ENCODE results near the gene ULK4.

The ULK4 gene

GRCh38 chr3:41357271-41357670 lies 604.6 kb downstream of the ULK4 start:
- Histone ChIP-seq H3K9ac (ENCODE audit: low read length) (no peak overlapping the region), H3K36me3 (ENCODE audit: insufficient read depth, low read length) (no peaks in the 10 kb centered on the region), H3K27me3 (ENCODE audit: control insufficient read depth in 1 of 2, insufficient read depth in 2 of 2, low read length in 2 of 2) (no peaks in the 10 kb centered on the region), H3K4me1 (ENCODE audit: insufficient read depth, low read length) (no peaks in the 10 kb centered on the region), H3K9me3 (ENCODE audit: low read length) (no peaks in the 10 kb centered on the region), H3K27ac (ENCODE audit: low read depth, low read length) (no peak overlapping the region), H3K4me3 (ENCODE audit: low read depth in 1 of 2, low read length in 2 of 2) (no peak overlapping the region)

GRCh38 chr3:41356775-41357174 lies 605.1 kb downstream of the ULK4 start:
- H3K36me3 ChIP-seq (ENCODE audit: insufficient read depth, low read length) = no peaks in the 10 kb centered on the region
- H3K9me3 ChIP-seq (ENCODE audit: low read length) = no peaks in the 10 kb centered on the region
- no peak overlapping the region for H3K27ac ChIP-seq (ENCODE audit: low read depth, low read length)
- H3K9ac ChIP-seq (ENCODE audit: low read length) = no peak overlapping the region
- no peaks in the 10 kb centered on the region for H3K27me3 ChIP-seq (ENCODE audit: control insufficient read depth in 1 of 2, insufficient read depth in 2 of 2, low read length in 2 of 2)
- H3K4me3 ChIP-seq (ENCODE audit: low read depth in 1 of 2, low read length in 2 of 2) = no peak overlapping the region
- no peaks in the 10 kb centered on the region for H3K4me1 ChIP-seq (ENCODE audit: insufficient read depth, low read length)

GRCh38 chr3:41352510-41352909 lies 609.4 kb downstream of the ULK4 start:
- Histone ChIP-seq H3K4me1 (ENCODE audit: insufficient read depth, low read length) (no peaks in the 10 kb centered on the region), H3K9me3 (ENCODE audit: low read length) (no peaks in the 10 kb centered on the region), H3K36me3 (ENCODE audit: insufficient read depth, low read length) (no peaks in the 10 kb centered on the region), H3K27ac (ENCODE audit: low read depth, low read length) (no peak overlapping the region), H3K9ac (ENCODE audit: low read length) (no peak overlapping the region), H3K27me3 (ENCODE audit: control insufficient read depth in 1 of 2, insufficient read depth in 2 of 2, low read length in 2 of 2) (no peaks in the 10 kb centered on the region), H3K4me3 (ENCODE audit: low read depth in 1 of 2, low read length in 2 of 2) (no peak overlapping the region)

- H3K9ac ChIP-seq (ENCODE audit: low read length) = no peak overlapping the region
- H3K4me1 ChIP-seq (ENCODE audit: insufficient read depth, low read length) = no peaks in the 10 kb centered on the region
- no peaks in the 10 kb centered on the region for H3K27me3 ChIP-seq (ENCODE audit: control insufficient read depth in 1 of 2, insufficient read depth in 2 of 2, low read length in 2 of 2)
- no peaks in the 10 kb centered on the region for H3K9me3 ChIP-seq (ENCODE audit: low read length)
- H3K27ac ChIP-seq (ENCODE audit: low read depth, low read length) = no peak overlapping the region
- no peak overlapping the region for H3K4me3 ChIP-seq (ENCODE audit: low read depth in 1 of 2, low read length in 2 of 2)
- no peaks in the 10 kb centered on the region for H3K36me3 ChIP-seq (ENCODE audit: insufficient read depth, low read length)
These were observed 611.5 kb downstream of the ULK4 start for GRCh38 chr3:41350441-41350840.

DNA sequence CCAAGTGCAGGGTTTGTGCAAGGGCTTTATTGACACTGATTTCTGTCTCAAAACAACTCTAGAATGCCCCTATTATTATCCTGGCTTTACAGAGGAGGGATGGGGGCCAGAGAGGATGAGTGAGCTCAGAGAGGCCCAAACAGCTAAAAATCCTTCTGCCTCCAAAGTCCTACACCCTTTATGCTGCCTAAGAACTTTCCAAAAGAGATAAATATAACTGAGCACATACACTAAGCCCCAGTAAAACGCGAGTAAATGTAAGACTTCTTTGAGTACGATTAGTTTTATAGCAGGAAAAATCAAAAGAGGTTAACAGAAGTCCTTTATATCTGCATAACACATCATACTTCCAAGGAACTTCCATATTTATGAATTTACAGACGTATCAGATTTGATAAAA lies 613.5 kb downstream of the ULK4 start:
- Histone ChIP-seq H3K27me3 (ENCODE audit: control insufficient read depth in 1 of 2, insufficient read depth in 2 of 2, low read length in 2 of 2) (no peaks in the 10 kb centered on the region), H3K9me3 (ENCODE audit: low read length) (no peaks in the 10 kb centered on the region), H3K27ac (ENCODE audit: low read depth, low read length) (no peak overlapping the region), H3K4me3 (ENCODE audit: low read depth in 1 of 2, low read length in 2 of 2) (no peak overlapping the region), H3K9ac (ENCODE audit: low read length) (no peak overlapping the region), H3K36me3 (ENCODE audit: insufficient read depth, low read length) (no peaks in the 10 kb centered on the region), H3K4me1 (ENCODE audit: insufficient read depth, low read length) (no peaks in the 10 kb centered on the region)

GRCh38 chr3:41346698-41347270 lies 615.1 kb downstream of the ULK4 start:
- H3K4me3 ChIP-seq (ENCODE audit: low read depth in 1 of 2, low read length in 2 of 2) = no peak overlapping the region
- no peak overlapping the region for H3K9ac ChIP-seq (ENCODE audit: low read length)
- no peaks in the 10 kb centered on the region for H3K4me1 ChIP-seq (ENCODE audit: insufficient read depth, low read length)
- H3K27me3 ChIP-seq (ENCODE audit: control insufficient read depth in 1 of 2, insufficient read depth in 2 of 2, low read length in 2 of 2) = no peaks in the 10 kb centered on the region
- H3K36me3 ChIP-seq (ENCODE audit: insufficient read depth, low read length) = no peaks in the 10 kb centered on the region
- H3K9me3 ChIP-seq (ENCODE audit: low read length) = no peaks in the 10 kb centered on the region
- no peak overlapping the region for H3K27ac ChIP-seq (ENCODE audit: low read depth, low read length)

DNA sequence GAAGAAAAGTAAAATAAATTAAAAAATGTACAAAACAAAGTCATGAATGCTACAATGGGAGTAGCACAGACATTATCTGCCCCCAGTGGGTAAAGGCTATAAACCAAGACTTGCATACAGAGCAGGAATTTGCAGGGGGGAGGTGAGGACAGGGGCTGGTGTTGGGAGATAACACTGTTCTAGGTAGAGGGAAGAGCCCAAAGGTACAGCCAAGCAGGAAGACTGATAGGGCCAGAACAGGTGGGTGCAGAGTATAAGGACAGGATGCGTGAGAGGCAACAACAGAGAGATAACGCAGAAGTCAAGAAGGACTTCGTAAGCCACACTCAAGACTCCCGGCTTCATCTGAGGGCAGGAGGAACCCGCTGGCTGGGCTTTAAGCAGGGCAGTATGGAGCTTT lies 616.1 kb downstream of the ULK4 start:
- H3K27me3 ChIP-seq (ENCODE audit: control insufficient read depth in 1 of 2, insufficient read depth in 2 of 2, low read length in 2 of 2) = no peaks in the 10 kb centered on the region
- H3K4me3 ChIP-seq (ENCODE audit: low read depth in 1 of 2, low read length in 2 of 2) = no peak overlapping the region
- no peaks in the 10 kb centered on the region for H3K36me3 ChIP-seq (ENCODE audit: insufficient read depth, low read length)

DNA sequence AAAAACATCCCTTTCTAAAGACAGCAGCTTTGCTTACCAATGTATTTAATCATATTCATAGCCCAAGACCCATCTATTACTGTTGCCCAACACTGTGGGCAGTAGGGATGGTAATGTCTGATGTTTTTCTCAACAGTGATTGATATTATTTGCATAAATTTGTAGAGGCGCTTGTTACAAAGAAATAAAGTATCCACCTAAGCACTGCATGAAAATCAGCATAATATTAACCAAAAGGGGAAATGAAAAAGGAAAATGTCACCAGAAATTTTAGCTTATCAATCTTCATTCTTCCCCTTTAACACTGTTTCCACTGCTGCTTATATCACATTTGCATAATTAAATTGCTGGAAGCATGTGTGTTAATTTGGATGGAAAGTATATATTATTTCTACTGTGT lies 622.1 kb downstream of the ULK4 start:
- no peaks in the 10 kb centered on the region for H3K4me1 ChIP-seq (ENCODE audit: insufficient read depth, low read length)

More for the DNA sequence above, 616.1 kb downstream of the ULK4 start:
- Histone ChIP-seq H3K9ac (ENCODE audit: low read length) (no peak overlapping the region), H3K4me1 (ENCODE audit: insufficient read depth, low read length) (no peaks in the 10 kb centered on the region), H3K9me3 (ENCODE audit: low read length) (no peaks in the 10 kb centered on the region), H3K27ac (ENCODE audit: low read depth, low read length) (no peak overlapping the region)

GRCh38 chr3:41338276-41338675 lies 623.6 kb downstream of the ULK4 start:
- no peak overlapping the region for H3K9ac ChIP-seq (ENCODE audit: low read length)
- H3K9me3 ChIP-seq (ENCODE audit: low read length) = no peaks in the 10 kb centered on the region

More for the DNA sequence above, 622.1 kb downstream of the ULK4 start:
- no peak overlapping the region for H3K4me3 ChIP-seq (ENCODE audit: low read depth in 1 of 2, low read length in 2 of 2)
- H3K27ac ChIP-seq (ENCODE audit: low read depth, low read length) = no peak overlapping the region
- no peak overlapping the region for H3K9ac ChIP-seq (ENCODE audit: low read length)
- no peaks in the 10 kb centered on the region for H3K27me3 ChIP-seq (ENCODE audit: control insufficient read depth in 1 of 2, insufficient read depth in 2 of 2, low read length in 2 of 2)
- no peaks in the 10 kb centered on the region for H3K9me3 ChIP-seq (ENCODE audit: low read length)
- no peaks in the 10 kb centered on the region for H3K36me3 ChIP-seq (ENCODE audit: insufficient read depth, low read length)

GRCh38 chr3:41334426-41334825 lies 627.5 kb downstream of the ULK4 start:
- H3K4me1 ChIP-seq (ENCODE audit: insufficient read depth, low read length) = no peaks in the 10 kb centered on the region
- H3K4me3 ChIP-seq (ENCODE audit: low read depth in 1 of 2, low read length in 2 of 2) = no peak overlapping the region
- no peak overlapping the region for H3K9ac ChIP-seq (ENCODE audit: low read length)
- H3K27me3 ChIP-seq (ENCODE audit: control insufficient read depth in 1 of 2, insufficient read depth in 2 of 2, low read length in 2 of 2) = no peaks in the 10 kb centered on the region
- H3K27ac ChIP-seq (ENCODE audit: low read depth, low read length) = no peak overlapping the region
- no peaks in the 10 kb centered on the region for H3K9me3 ChIP-seq (ENCODE audit: low read length)
- H3K36me3 ChIP-seq (ENCODE audit: insufficient read depth, low read length) = no peaks in the 10 kb centered on the region

More at GRCh38 chr3:41338276-41338675, 623.6 kb downstream of the ULK4 start:
- Histone ChIP-seq H3K27ac (ENCODE audit: low read depth, low read length) (no peak overlapping the region), H3K4me3 (ENCODE audit: low read depth in 1 of 2, low read length in 2 of 2) (no peak overlapping the region), H3K27me3 (ENCODE audit: control insufficient read depth in 1 of 2, insufficient read depth in 2 of 2, low read length in 2 of 2) (no peaks in the 10 kb centered on the region), H3K36me3 (ENCODE audit: insufficient read depth, low read length) (no peaks in the 10 kb centered on the region), H3K4me1 (ENCODE audit: insufficient read depth, low read length) (no peaks in the 10 kb centered on the region)

DNA sequence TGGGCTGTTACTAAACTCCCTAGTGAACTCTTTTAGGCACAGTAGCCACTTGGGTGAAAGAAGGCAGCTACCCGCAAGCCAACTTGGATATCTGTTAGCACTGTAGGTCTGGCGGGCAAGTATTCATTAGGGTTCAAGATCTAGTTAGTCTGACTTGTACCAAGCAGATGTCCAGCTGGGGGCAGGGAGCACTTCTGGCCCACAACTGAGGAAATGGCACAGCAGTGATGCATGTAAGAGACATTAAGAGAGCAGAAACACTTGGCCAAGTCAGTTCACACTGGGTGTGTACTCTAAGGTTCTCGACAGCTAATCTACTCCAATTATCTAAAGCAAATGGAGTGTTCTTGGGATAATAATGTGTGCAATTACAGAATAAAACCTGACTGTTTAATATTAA lies 630.9 kb downstream of the ULK4 start:
- Histone ChIP-seq H3K36me3 (ENCODE audit: insufficient read depth, low read length) (no peaks in the 10 kb centered on the region), H3K27ac (ENCODE audit: low read depth, low read length) (no peak overlapping the region), H3K4me3 (ENCODE audit: low read depth in 1 of 2, low read length in 2 of 2) (no peak overlapping the region), H3K27me3 (ENCODE audit: control insufficient read depth in 1 of 2, insufficient read depth in 2 of 2, low read length in 2 of 2) (no peaks in the 10 kb centered on the region), H3K4me1 (ENCODE audit: insufficient read depth, low read length) (no peaks in the 10 kb centered on the region), H3K9me3 (ENCODE audit: low read length) (no peaks in the 10 kb centered on the region), H3K9ac (ENCODE audit: low read length) (no peak overlapping the region)

DNA sequence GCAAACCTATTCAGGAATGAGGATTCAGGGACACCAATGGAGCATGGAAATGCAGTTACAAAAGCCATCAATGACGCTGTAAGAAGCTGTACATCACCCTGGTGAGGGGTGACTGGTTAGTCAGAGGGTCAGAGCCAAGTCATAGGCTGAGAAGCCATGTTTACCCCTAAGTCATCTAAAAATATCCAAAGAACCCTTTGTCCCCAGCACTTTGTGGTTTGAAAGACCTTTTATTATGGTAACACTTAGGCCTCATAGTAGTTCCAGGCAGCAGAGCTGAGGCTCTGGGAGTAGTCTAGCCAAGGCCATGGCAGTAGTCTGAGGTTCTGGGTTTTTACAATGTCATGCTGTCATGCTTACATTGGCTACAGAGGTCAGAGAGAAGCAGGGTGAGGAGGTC lies 631.4 kb downstream of the ULK4 start:
- H3K9me3 ChIP-seq (ENCODE audit: low read length) = no peaks in the 10 kb centered on the region
- no peak overlapping the region for H3K9ac ChIP-seq (ENCODE audit: low read length)
- H3K4me3 ChIP-seq (ENCODE audit: low read depth in 1 of 2, low read length in 2 of 2) = no peak overlapping the region
- no peaks in the 10 kb centered on the region for H3K27me3 ChIP-seq (ENCODE audit: control insufficient read depth in 1 of 2, insufficient read depth in 2 of 2, low read length in 2 of 2)
- no peak overlapping the region for H3K27ac ChIP-seq (ENCODE audit: low read depth, low read length)
- H3K4me1 ChIP-seq (ENCODE audit: insufficient read depth, low read length) = no peaks in the 10 kb centered on the region
- H3K36me3 ChIP-seq (ENCODE audit: insufficient read depth, low read length) = no peaks in the 10 kb centered on the region
